ENCODE data around the gene AMH. TPM values are rescaled to one million over a fixed set of nuclear protein-coding genes. Genes with fewer than 3 reads are reported as not detected.

The AMH gene
- total RNA-seq, 1 donor, result under 0.01 TPM

- no peaks in the 10 kb centered on the region for H3K27me3 ChIP-seq (ENCODE audit: insufficient read depth, low read length)
- no peaks in the 10 kb centered on the region for H3K9me3 ChIP-seq (ENCODE audit: low read depth, low read length)
- H2AFZ ChIP-seq (ENCODE audit: low read length), result no peak overlapping the region
- H3K36me3 ChIP-seq (ENCODE audit: insufficient read depth, low read length), result peaks cover 44% of the 10 kb centered on the region
- no peak for TF ChIP-seq CTCF (IDR thresholded peaks at IDR 0.05; ENCODE audit: extremely low read depth, low read depth, low read length)
- peaks cover 6% of the 10 kb centered on the region for H4K20me1 ChIP-seq (ENCODE audit: insufficient read depth, low read length)
- no peak overlapping the region for H3K4me3 ChIP-seq (ENCODE audit: insufficient read depth, low read length)
- peaks cover 38% of the 10 kb centered on the region for H3K79me2 ChIP-seq (ENCODE audit: insufficient read depth, low read length)
- no peaks in the 10 kb centered on the region for H3K4me1 ChIP-seq (ENCODE audit: insufficient read depth, low read length)
- H3K27ac ChIP-seq (ENCODE audit: low read depth, low read length), result no peak overlapping the region
- no peak for DNase-seq (ENCODE audit: insufficient read length, low spot score, missing footprints)
- no peak overlapping the region for H3K4me2 ChIP-seq (ENCODE audit: insufficient read depth, low read length)
Observed at GRCh38 chr19:2223391-2223790, 25.7 kb upstream of the AMH start.

- H2AFZ ChIP-seq (ENCODE audit: low read length), result no peak overlapping the region
- H3K79me2 ChIP-seq (ENCODE audit: insufficient read depth, low read length), result peaks cover 40% of the 10 kb centered on the region
- H3K27me3 ChIP-seq (ENCODE audit: insufficient read depth, low read length), result no peaks in the 10 kb centered on the region
- no peak for TF ChIP-seq CTCF (IDR thresholded peaks at IDR 0.05; ENCODE audit: extremely low read depth, low read depth, low read length)
- no peak overlapping the region for H3K4me3 ChIP-seq (ENCODE audit: insufficient read depth, low read length)
- no peak for DNase-seq (ENCODE audit: insufficient read length, low spot score, missing footprints)
- no peaks in the 10 kb centered on the region for H3K4me1 ChIP-seq (ENCODE audit: insufficient read depth, low read length)
- H4K20me1 ChIP-seq (ENCODE audit: insufficient read depth, low read length), result peaks cover 8% of the 10 kb centered on the region
- no peak overlapping the region for H3K4me2 ChIP-seq (ENCODE audit: insufficient read depth, low read length)
- H3K36me3 ChIP-seq (ENCODE audit: insufficient read depth, low read length), result peaks cover 47% of the 10 kb centered on the region
- no peaks in the 10 kb centered on the region for H3K9me3 ChIP-seq (ENCODE audit: low read depth, low read length)
- H3K27ac ChIP-seq (ENCODE audit: low read depth, low read length), result no peak overlapping the region
Observed at GRCh38 chr19:2223959-2224358, 25.2 kb upstream of the AMH start.

GRCh38 chr19:2224754-2225349 lies 24.3 kb upstream of the AMH start:
- TF ChIP-seq CTCF (IDR thresholded peaks at IDR 0.05; ENCODE audit: extremely low read depth, low read depth, low read length), result no peak
- H4K20me1 ChIP-seq (ENCODE audit: insufficient read depth, low read length), result peaks cover 9% of the 10 kb centered on the region
- no peak for DNase-seq (ENCODE audit: insufficient read length, low spot score, missing footprints)
- H3K9me3 ChIP-seq (ENCODE audit: low read depth, low read length), result no peaks in the 10 kb centered on the region
- H3K4me1 ChIP-seq (ENCODE audit: insufficient read depth, low read length), result no peaks in the 10 kb centered on the region
- no peak overlapping the region for H3K4me2 ChIP-seq (ENCODE audit: insufficient read depth, low read length)
- no peak overlapping the region for H2AFZ ChIP-seq (ENCODE audit: low read length)
- H3K36me3 ChIP-seq (ENCODE audit: insufficient read depth, low read length), result peaks cover 53% of the 10 kb centered on the region
- H3K27me3 ChIP-seq (ENCODE audit: insufficient read depth, low read length), result no peaks in the 10 kb centered on the region
- no peak overlapping the region for H3K4me3 ChIP-seq (ENCODE audit: insufficient read depth, low read length)
- H3K27ac ChIP-seq (ENCODE audit: low read depth, low read length), result no peak overlapping the region
- peaks cover 45% of the 10 kb centered on the region for H3K79me2 ChIP-seq (ENCODE audit: insufficient read depth, low read length)

GRCh38 chr19:2225415-2226050 lies 23.6 kb upstream of the AMH start:
- TF ChIP-seq CTCF (IDR thresholded peaks at IDR 0.05; ENCODE audit: extremely low read depth, low read depth, low read length), result no peak
- peaks cover 9% of the 10 kb centered on the region for H4K20me1 ChIP-seq (ENCODE audit: insufficient read depth, low read length)
- H3K27me3 ChIP-seq (ENCODE audit: insufficient read depth, low read length), result no peaks in the 10 kb centered on the region

More at GRCh38 chr19:2225415-2226050, 23.6 kb upstream of the AMH start:
- no peak for DNase-seq (ENCODE audit: insufficient read length, low spot score, missing footprints)
- Histone ChIP-seq H3K27ac (ENCODE audit: low read depth, low read length) (no peak overlapping the region), H3K79me2 (ENCODE audit: insufficient read depth, low read length) (peaks cover 42% of the 10 kb centered on the region), H3K4me3 (ENCODE audit: insufficient read depth, low read length) (no peak overlapping the region), H3K4me1 (ENCODE audit: insufficient read depth, low read length) (no peaks in the 10 kb centered on the region), H3K9me3 (ENCODE audit: low read depth, low read length) (no peaks in the 10 kb centered on the region), H3K4me2 (ENCODE audit: insufficient read depth, low read length) (no peak overlapping the region), H3K36me3 (ENCODE audit: insufficient read depth, low read length) (peaks cover 53% of the 10 kb centered on the region), H2AFZ (ENCODE audit: low read length) (no peak overlapping the region)
